Spinal cord (tissue), 4 donors: ENCODE results near the gene MIR17HG. TPM values are rescaled to one million over a fixed set of nuclear protein-coding genes. Genes with fewer than 3 reads are reported as not detected.

Experiments used
- polyA plus RNA-seq, 2 donors: library from polyadenylated mRNA; unstranded; fragments of 120-200 nt; gene quantifications; one replicate each; pipeline ENCODE4 v1.2.1, GENCODE V29; 2013; ENCODE audit not compliant: insufficient read length in 2 of 2
- total RNA-seq, 2 donors: library from RNA; depleted of rRNA in 1 of 2; stranded (reverse); fragments of 120-200 nt in 1 of 2; fragments of >200 nt in 1 of 2; gene quantifications; one replicate each; pipeline versions ENCODE4 v1.2.3 to v1.2.4, GENCODE V29; 2013 to 2014

MIR17HG gene
- total and polyA plus RNA-seq, 4 donors = 1.6 to 7.8 (median 3.8) TPM

Other genes starting within 250 kb of the MIR17HG start
- 10 to 100 TPM; 15.2 to 54.4 TPM for gene GPC5, start 50.9 kb downstream of the MIR17HG start, total RNA-seq
- gene GPC5, start 50.9 kb downstream of the MIR17HG start, polyA plus RNA-seq = 10 to 100 TPM; 17.8 to 30.2 TPM